Epithelial cell of esophagus (primary cell): ENCODE data around the gene BNIP5.

Experiments used
- DNase-seq: peaks from one replicate; pipeline ENCODE4 v3.0.0; 2010; ENCODE audit warnings: low read depth
- H3K4me3 ChIP-seq: 2 replicates; pipeline ENCODE4 v1.5.1; 2011; ENCODE audit warnings: mild to moderate bottlenecking, low read length, control low read depth
- TF ChIP-seq, protein P1 (sequence below): IDR thresholded peaks from 2 replicates; pipeline ENCODE4 v1.5.1; 2011; ENCODE audit warnings: low read depth, mild to moderate bottlenecking, low read length, control low read depth, inconsistent platforms; ENCODE audit not compliant: insufficient read depth; ENCODE audit errors: missing control alignments

The BNIP5 gene

DNA sequence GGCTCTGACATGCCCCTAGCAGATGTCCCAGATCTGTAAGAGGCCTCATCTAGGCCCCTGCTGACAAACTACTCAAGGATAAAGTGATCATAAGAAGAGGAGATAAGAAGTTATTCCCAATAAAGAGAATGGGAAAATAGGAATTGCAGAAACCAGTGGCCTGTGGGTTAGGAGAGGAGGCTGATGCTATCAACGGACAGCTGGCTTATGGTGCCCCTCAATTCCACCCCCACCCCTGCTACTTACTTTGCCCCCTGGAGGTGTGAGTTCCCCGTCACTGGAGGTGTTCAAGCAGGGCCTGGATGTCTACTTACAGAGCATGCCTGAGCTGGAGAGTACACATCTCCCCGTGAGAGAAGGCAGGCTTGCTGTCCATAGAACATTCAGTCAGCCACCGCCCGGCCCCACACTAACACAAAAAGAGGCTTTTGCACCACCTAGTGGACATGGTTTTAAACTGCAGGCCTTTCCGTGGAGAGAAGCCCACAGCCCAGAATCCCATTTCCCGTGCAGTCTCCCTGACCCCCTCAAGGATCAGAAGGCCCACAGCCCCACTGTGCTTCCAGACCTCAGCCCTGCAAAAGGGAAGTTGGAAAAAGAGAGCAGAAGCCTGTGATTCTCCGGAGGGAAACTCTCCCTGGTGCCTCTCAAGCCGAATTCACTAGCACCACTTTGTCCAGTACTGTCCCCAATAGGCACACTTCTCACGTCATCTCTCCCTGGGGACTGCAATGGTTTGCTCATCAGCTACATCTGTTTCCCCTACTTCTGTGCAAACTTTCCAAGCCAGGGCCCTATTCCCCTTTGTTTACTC lies 23.8 kb upstream of the BNIP5 start:
- peak; percentile 71 for DNase-seq
- no peak overlapping the region for H3K4me3 ChIP-seq
- TF ChIP-seq, protein P1, sequence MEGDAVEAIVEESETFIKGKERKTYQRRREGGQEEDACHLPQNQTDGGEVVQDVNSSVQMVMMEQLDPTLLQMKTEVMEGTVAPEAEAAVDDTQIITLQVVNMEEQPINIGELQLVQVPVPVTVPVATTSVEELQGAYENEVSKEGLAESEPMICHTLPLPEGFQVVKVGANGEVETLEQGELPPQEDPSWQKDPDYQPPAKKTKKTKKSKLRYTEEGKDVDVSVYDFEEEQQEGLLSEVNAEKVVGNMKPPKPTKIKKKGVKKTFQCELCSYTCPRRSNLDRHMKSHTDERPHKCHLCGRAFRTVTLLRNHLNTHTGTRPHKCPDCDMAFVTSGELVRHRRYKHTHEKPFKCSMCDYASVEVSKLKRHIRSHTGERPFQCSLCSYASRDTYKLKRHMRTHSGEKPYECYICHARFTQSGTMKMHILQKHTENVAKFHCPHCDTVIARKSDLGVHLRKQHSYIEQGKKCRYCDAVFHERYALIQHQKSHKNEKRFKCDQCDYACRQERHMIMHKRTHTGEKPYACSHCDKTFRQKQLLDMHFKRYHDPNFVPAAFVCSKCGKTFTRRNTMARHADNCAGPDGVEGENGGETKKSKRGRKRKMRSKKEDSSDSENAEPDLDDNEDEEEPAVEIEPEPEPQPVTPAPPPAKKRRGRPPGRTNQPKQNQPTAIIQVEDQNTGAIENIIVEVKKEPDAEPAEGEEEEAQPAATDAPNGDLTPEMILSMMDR, result peak; percentile 82

DNA sequence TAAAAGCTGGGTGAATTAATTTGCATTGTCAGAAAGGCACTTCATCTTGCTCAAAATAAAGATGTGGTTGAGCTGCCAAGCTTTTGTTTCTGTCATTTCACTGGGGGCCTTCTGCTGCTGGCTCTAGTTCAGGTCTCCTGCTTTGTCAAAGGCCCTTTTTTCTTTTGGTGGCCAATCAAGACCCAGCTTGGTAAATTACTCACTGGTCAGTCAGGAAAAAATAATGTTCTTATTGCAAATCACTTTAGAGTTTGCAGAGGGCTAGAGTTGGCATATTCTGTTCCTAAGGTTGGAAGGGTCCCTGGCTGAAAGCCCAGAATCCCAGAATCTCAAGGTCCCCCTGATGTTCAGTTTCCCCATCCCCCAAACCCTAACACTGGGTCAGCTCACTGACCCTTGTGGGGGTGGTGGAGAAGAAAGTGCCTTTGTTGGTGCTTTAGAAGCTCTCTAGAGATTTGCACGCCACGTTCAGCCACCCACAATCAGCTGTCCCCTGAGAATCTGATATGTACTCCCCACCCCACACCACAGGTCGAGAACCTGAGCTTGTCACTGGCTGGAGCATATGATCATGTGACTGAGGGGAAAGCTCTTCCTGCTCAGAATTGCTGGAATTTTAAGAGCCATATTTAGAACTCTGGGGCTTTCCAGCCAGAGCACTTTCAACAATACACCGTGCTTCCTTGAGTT lies 21.7 kb upstream of the BNIP5 start:
- TF ChIP-seq, protein P1, result no peak
- H3K4me3 ChIP-seq, result no peak overlapping the region
- DNase-seq, result no peak

DNA sequence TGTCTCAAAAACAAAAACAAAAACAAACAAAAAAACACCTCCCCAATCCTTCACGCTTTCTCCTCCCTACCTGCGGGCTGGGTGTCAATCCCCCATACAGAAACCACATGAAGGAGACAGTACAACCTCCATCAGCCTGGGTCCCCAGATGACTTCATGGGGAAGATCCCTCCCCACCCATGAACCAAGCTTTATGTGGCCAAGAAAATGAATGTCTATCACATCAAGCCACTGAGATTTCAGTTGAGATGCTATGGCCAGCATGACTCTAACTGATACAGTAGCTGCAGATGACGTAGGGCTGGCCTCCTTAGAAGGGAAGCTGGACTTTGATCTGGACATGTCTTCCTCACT lies 21.2 kb upstream of the BNIP5 start:
- TF ChIP-seq, protein P1, result no peak
- DNase-seq, result no peak
- H3K4me3 ChIP-seq, result no peak overlapping the region

GRCh38 chr6:36355819-36356218 lies 19.1 kb upstream of the BNIP5 start:
- peak; percentile 18 for DNase-seq
- TF ChIP-seq, protein P1, result no peak
- H3K4me3 ChIP-seq, result no peak overlapping the region

DNA sequence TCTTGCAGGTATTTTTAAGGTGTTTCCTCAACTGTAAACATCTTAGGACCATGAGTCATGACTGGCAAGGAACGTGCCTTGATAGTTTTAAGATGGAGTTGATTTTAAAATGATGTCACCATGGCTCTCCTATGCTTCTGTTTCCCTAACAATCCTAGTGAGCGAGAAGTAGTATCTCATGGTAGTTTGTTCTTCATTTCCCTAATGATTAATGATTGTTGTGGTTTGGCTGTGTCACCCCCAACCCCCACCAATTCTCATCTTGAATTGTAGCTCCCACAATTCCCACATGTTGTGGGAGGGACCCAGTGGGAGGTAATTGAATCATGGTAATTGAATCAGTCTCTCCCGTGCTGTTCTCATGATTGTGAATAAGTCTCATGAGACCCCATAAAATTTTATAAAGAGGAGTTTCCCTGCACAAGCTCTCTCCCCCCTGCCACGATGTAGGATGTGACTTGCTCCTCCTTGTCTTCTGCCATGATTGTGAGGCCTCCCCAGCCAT lies 16.8 kb upstream of the BNIP5 start:
- TF ChIP-seq, protein P1, result no peak
- peak; percentile 58 for DNase-seq
- H3K4me3 ChIP-seq, result no peak overlapping the region

- DNase-seq, result no peak
- no peak overlapping the region for H3K4me3 ChIP-seq
- TF ChIP-seq, protein P1, result no peak
These were observed 15.9 kb upstream of the BNIP5 start for GRCh38 chr6:36352477-36353157.
